Measurements from ENCODE around the gene CFAP43. TPM values are rescaled to one million over a fixed set of nuclear protein-coding genes. Genes with fewer than 3 reads are reported as not detected.

The CFAP43 gene
- total and polyA plus RNA-seq, 9 of the 15 experiments (the other 6 are each of a cell fraction or from before 2014, with no cell fraction given), result 0.07 to 0.86 (median 0.11) TPM; not detected in 1

- TF ChIP-seq FOXK2 (conservative IDR thresholded peaks at IDR 0.05 in 1 of 2, IDR thresholded peaks at IDR 0.05 in 1 of 2; ENCODE audit: low read depth in 2 of 2) (no peak), NFIX (CRISPR knock-in tag; IDR thresholded peaks at IDR 0.05; ENCODE audit: low read depth) (peak; percentile 98), ZNF124 (CRISPR knock-in tag; IDR thresholded peaks at IDR 0.05) (no peak), FOXP1 (CRISPR knock-in tag; IDR thresholded peaks at IDR 0.05) (no peak), MCM5 (IDR thresholded peaks at IDR 0.05; ENCODE audit: low read depth) (no peak), CHD7 (IDR thresholded peaks at IDR 0.05; ENCODE audit: low read depth, low read length) (no peak), NFIC (IDR thresholded peaks at IDR 0.05) (peak; percentile 99), HMBOX1 (IDR thresholded peaks at IDR 0.05) (0 out of 2 replicates have a peak, but pooled peaks have one; percentile 25), HMG20B (CRISPR knock-in tag; IDR thresholded peaks at IDR 0.05) (no peak), CC2D1A (IDR thresholded peaks at IDR 0.05) (no peak), ZC3H4 (CRISPR knock-in tag; IDR thresholded peaks at IDR 0.05; ENCODE audit: borderline replicate concordance) (no peak), NR0B1 (IDR thresholded peaks at IDR 0.05; ENCODE audit: partially characterized antibody) (no peak), NFE2 (IDR thresholded peaks at IDR 0.05; ENCODE audit: low read depth) (peak; percentile 47), PRMT5 (CRISPR knock-in tag; IDR thresholded peaks at IDR 0.05) (no peak), SMARCC2 (IDR thresholded peaks at IDR 0.05; ENCODE audit: low read depth) (no peak)
These were observed 24.3 kb upstream of the CFAP43 start (continued) for GRCh38 chr10:104256335-104256961.
